Liver (tissue), 9 donors: ENCODE data around the gene CRYBB3. TPM values are rescaled to one million over a fixed set of nuclear protein-coding genes. Genes with fewer than 3 reads are reported as not detected.
"Not testable (repeated sequence)": the region's sequence is repeated elsewhere in the genome, so short reads cannot be mapped to it uniquely, and the experiment has no call there.

Experiments used
- DNase-seq: peaks from one replicate; pipeline ENCODE4 v3.0.0-alpha.2; 2017; ENCODE audit warnings: low spot score
- H3K27ac ChIP-seq, 2 donors: one replicate each; pipeline ENCODE4 v1.7.0; 2013; ENCODE audit warnings: inconsistent platforms in 2 of 2, low read length in 2 of 2, control low read depth in 1 of 2, low read depth in 1 of 2, mild to moderate bottlenecking in 1 of 2
- H3K27me3 ChIP-seq, 4 donors: one replicate each; pipeline versions ENCODE4 v1.6.1 to v1.7.0; 2013; ENCODE audit warnings: low read length in 3 of 4, inconsistent platforms in 1 of 4, mild to moderate bottlenecking in 1 of 4, moderate library complexity in 1 of 4; ENCODE audit not compliant: control insufficient read depth in 4 of 4, insufficient read depth in 4 of 4
- H3K36me3 ChIP-seq, 4 donors: one replicate each; pipeline versions ENCODE4 v1.6.1 to v1.7.0; 2013; ENCODE audit warnings: low read length in 3 of 4, mild to moderate bottlenecking in 3 of 4, low read depth in 1 of 4, moderate library complexity in 1 of 4; ENCODE audit not compliant: control insufficient read depth in 4 of 4, insufficient read depth in 3 of 4
- H3K4me1 ChIP-seq, 4 donors: one replicate each; pipeline versions ENCODE4 v1.6.1 to v1.7.0; 2013; ENCODE audit warnings: low read length in 3 of 4, mild to moderate bottlenecking in 3 of 4, moderate library complexity in 1 of 4; ENCODE audit not compliant: control insufficient read depth in 4 of 4, insufficient read depth in 4 of 4
- H3K4me3 ChIP-seq, 3 donors: one replicate each; pipeline versions ENCODE4 v1.6.1 to v1.7.0; 2013; ENCODE audit warnings: low read length in 3 of 3, control low read depth in 1 of 3, low read depth in 1 of 3, mild to moderate bottlenecking in 1 of 3
- H3K9ac ChIP-seq, 2 donors: one replicate each; pipeline ENCODE4 v1.7.0; 2013; ENCODE audit warnings: low read length in 2 of 2, mild to moderate bottlenecking in 2 of 2, moderate library complexity in 2 of 2, control low read depth in 1 of 2, low read depth in 1 of 2
- H3K9me3 ChIP-seq, 4 donors: one replicate each; pipeline versions ENCODE4 v1.6.1 to v1.7.0; 2013; ENCODE audit warnings: low read length in 3 of 4; ENCODE audit not compliant: control insufficient read depth in 4 of 4
- EGR1 ChIP-seq, 2 donors: IDR thresholded peaks; 2 replicates each; pipeline ENCODE4 v1.6.1; 2016 to 2018; ENCODE audit warnings: antibody characterized with exemption in 2 of 2, low read depth in 2 of 2
- FOXA1 ChIP-seq: IDR thresholded peaks from 2 replicates; pipeline ENCODE4 v1.6.1; 2016; ENCODE audit warnings: antibody characterized with exemption
- FOXA2 ChIP-seq: IDR thresholded peaks from 2 replicates; pipeline ENCODE4 v1.6.1; 2016; ENCODE audit warnings: antibody characterized with exemption
- GABPA ChIP-seq, 2 donors: IDR thresholded peaks in 1 of 2; conservative IDR thresholded peaks in 1 of 2; 2 replicates each; pipeline ENCODE4 v1.6.1; 2016; ENCODE audit warnings: antibody characterized with exemption in 2 of 2, mild to moderate bottlenecking in 1 of 2, moderate library complexity in 1 of 2
- HNF4A ChIP-seq, 2 donors: conservative IDR thresholded peaks; 2 replicates each; pipeline ENCODE4 v1.6.1; 2016; ENCODE audit warnings: antibody characterized with exemption in 2 of 2, mild to moderate bottlenecking in 2 of 2
- HNF4G ChIP-seq: IDR thresholded peaks from 2 replicates; pipeline ENCODE4 v1.6.1; 2016; ENCODE audit warnings: antibody characterized with exemption
- JUND ChIP-seq, 2 donors: IDR thresholded peaks; 2 replicates each; pipeline ENCODE4 v1.6.1; 2016; ENCODE audit warnings: antibody characterized with exemption in 2 of 2
- NR2F2 ChIP-seq: IDR thresholded peaks from 2 replicates; pipeline ENCODE4 v1.6.1; 2016; ENCODE audit warnings: antibody characterized with exemption
- RAD21 ChIP-seq, 2 donors: IDR thresholded peaks; 2 replicates each; pipeline ENCODE4 v1.6.1; 2016; ENCODE audit warnings: antibody characterized with exemption in 2 of 2, mild to moderate bottlenecking in 2 of 2
- RXRA ChIP-seq, 2 donors: IDR thresholded peaks; 2 replicates each; pipeline ENCODE4 v1.6.1; 2017 to 2018; ENCODE audit warnings: antibody characterized with exemption in 2 of 2, mild to moderate bottlenecking in 1 of 2
- SP1 ChIP-seq: IDR thresholded peaks from 2 replicates; pipeline ENCODE4 v1.6.1; 2018; ENCODE audit warnings: antibody characterized with exemption, mild to moderate bottlenecking
- TAF1 ChIP-seq: conservative IDR thresholded peaks from 2 replicates; pipeline ENCODE4 v1.6.1; 2016; ENCODE audit warnings: antibody characterized with exemption, mild to moderate bottlenecking
- YY1 ChIP-seq: IDR thresholded peaks from 2 replicates; pipeline ENCODE4 v1.6.1; 2016; ENCODE audit warnings: antibody characterized with exemption, mild to moderate bottlenecking
- WGBS: extraction: QIAGEN DNeasy Blood & Tissue Kit; methylation state at CpG from one replicate; pipeline ENCODE4 v1.1.7; 2013; 5-methylcytosine and 5-hydroxymethylcytosine counted together
- polyA plus RNA-seq, 2 donors: library from polyadenylated mRNA; stranded (reverse) in 1 of 2; unstranded in 1 of 2; fragments of 200-250 nt in 1 of 2; fragments of >200 nt in 1 of 2; fragmentation: Nextera tagmentation in 1 of 2; extraction: Ambion mirVana in 1 of 2; gene quantifications; one replicate each; pipeline versions ENCODE4 v1.2.1 to v1.2.3, GENCODE V29; 2013 to 2015
- total RNA-seq, 2 donors: library from RNA; depleted of rRNA; stranded (reverse); fragments of >200 nt; gene quantifications; one replicate each; pipeline ENCODE4 v1.2.3, GENCODE V29; 2014
- TF ChIP-seq, protein P1 (sequence below): IDR thresholded peaks from 2 replicates; pipeline ENCODE4 v1.6.1; 2016; ENCODE audit warnings: antibody characterized with exemption
- TF ChIP-seq, protein P2 (sequence below): IDR thresholded peaks from 2 replicates; pipeline ENCODE4 v1.6.1; 2016; ENCODE audit warnings: antibody characterized with exemption
- TF ChIP-seq, protein P3 (sequence below): IDR thresholded peaks from 2 replicates; pipeline ENCODE4 v1.6.1; 2016; ENCODE audit warnings: antibody characterized with exemption
- TF ChIP-seq, protein P4 (sequence below): fragments of 150-350 bp; IDR thresholded peaks from 2 replicates; pipeline ENCODE4 v1.5.1; 2017; ENCODE audit warnings: improper control_type of control experiment, low read depth, low read length; ENCODE audit not compliant: missing input control
- TF ChIP-seq, protein P5 (sequence below): IDR thresholded peaks from 2 replicates; pipeline ENCODE4 v1.6.1; 2016; ENCODE audit warnings: antibody characterized with exemption, mild to moderate bottlenecking
- donor health status: healthy.
- donor health status: healthy.
- donor health status: healthy.
- donor health status: healthy.
- donor health status: healthy.

Gene CRYBB3
- total and polyA plus RNA-seq, 4 donors = 0.25 to 0.38 TPM; not detected in 2

DNA sequence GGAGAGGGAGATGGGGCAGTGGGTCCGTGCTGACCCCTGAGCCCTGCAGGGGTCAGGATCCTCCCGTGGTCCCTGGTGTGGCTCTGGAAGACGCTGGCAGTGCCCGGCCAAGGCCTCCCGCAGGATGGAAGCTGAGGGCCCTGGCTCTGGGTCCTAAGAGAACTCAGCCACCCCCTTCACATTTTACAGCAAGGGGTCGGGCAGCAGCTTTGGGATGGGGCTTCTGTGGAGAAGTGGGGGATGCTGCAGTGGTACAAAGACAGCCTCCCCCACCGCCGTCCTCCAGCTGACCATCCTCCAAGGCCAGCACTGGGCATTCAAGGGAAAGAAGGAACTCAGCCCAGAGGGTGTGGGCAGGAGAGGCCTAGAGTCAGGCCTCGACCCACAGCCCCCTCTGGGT lies 21.8 kb upstream of the CRYBB3 start:
- no peak for DNase-seq
- H3K4me1 ChIP-seq = peaks cover 4 to 20% (median 17%) of the 10 kb centered on the region in 4 donors
- no peak overlapping the region for H3K27ac ChIP-seq
- no peak overlapping the region for H3K9ac ChIP-seq
- TF ChIP-seq JUND (IDR thresholded peaks at IDR 0.05) = no peak
- no peak for TF ChIP-seq HNF4A (conservative IDR thresholded peaks at IDR 0.05)
- no peak for TF ChIP-seq TAF1
- no peak for TF ChIP-seq YY1
- TF ChIP-seq EGR1 (IDR thresholded peaks at IDR 0.05; ENCODE audit: low read depth in 2 of 2) = no peak
- TF ChIP-seq, protein P1, sequence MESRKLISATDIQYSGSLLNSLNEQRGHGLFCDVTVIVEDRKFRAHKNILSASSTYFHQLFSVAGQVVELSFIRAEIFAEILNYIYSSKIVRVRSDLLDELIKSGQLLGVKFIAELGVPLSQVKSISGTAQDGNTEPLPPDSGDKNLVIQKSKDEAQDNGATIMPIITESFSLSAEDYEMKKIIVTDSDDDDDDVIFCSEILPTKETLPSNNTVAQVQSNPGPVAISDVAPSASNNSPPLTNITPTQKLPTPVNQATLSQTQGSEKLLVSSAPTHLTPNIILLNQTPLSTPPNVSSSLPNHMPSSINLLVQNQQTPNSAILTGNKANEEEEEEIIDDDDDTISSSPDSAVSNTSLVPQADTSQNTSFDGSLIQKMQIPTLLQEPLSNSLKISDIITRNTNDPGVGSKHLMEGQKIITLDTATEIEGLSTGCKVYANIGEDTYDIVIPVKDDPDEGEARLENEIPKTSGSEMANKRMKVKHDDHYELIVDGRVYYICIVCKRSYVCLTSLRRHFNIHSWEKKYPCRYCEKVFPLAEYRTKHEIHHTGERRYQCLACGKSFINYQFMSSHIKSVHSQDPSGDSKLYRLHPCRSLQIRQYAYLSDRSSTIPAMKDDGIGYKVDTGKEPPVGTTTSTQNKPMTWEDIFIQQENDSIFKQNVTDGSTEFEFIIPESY = no peak
- TF ChIP-seq, protein P2, sequence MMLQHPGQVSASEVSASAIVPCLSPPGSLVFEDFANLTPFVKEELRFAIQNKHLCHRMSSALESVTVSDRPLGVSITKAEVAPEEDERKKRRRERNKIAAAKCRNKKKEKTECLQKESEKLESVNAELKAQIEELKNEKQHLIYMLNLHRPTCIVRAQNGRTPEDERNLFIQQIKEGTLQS = no peak
- TF ChIP-seq, protein P3, sequence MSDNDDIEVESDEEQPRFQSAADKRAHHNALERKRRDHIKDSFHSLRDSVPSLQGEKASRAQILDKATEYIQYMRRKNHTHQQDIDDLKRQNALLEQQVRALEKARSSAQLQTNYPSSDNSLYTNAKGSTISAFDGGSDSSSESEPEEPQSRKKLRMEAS = no peak
- no peak for TF ChIP-seq RAD21 (IDR thresholded peaks at IDR 0.05)
- no peak for TF ChIP-seq FOXA2
- TF ChIP-seq, protein P4, sequence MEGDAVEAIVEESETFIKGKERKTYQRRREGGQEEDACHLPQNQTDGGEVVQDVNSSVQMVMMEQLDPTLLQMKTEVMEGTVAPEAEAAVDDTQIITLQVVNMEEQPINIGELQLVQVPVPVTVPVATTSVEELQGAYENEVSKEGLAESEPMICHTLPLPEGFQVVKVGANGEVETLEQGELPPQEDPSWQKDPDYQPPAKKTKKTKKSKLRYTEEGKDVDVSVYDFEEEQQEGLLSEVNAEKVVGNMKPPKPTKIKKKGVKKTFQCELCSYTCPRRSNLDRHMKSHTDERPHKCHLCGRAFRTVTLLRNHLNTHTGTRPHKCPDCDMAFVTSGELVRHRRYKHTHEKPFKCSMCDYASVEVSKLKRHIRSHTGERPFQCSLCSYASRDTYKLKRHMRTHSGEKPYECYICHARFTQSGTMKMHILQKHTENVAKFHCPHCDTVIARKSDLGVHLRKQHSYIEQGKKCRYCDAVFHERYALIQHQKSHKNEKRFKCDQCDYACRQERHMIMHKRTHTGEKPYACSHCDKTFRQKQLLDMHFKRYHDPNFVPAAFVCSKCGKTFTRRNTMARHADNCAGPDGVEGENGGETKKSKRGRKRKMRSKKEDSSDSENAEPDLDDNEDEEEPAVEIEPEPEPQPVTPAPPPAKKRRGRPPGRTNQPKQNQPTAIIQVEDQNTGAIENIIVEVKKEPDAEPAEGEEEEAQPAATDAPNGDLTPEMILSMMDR = no peak
- no peak for TF ChIP-seq GABPA (IDR thresholded peaks at IDR 0.05 in 1 of 2, conservative IDR thresholded peaks at IDR 0.05 in 1 of 2)
- TF ChIP-seq NR2F2 = no peak
- TF ChIP-seq HNF4G = no peak
- TF ChIP-seq FOXA1 = no peak
- TF ChIP-seq SP1 = no peak
- no peak for TF ChIP-seq RXRA (IDR thresholded peaks at IDR 0.05)
- TF ChIP-seq, protein P5, sequence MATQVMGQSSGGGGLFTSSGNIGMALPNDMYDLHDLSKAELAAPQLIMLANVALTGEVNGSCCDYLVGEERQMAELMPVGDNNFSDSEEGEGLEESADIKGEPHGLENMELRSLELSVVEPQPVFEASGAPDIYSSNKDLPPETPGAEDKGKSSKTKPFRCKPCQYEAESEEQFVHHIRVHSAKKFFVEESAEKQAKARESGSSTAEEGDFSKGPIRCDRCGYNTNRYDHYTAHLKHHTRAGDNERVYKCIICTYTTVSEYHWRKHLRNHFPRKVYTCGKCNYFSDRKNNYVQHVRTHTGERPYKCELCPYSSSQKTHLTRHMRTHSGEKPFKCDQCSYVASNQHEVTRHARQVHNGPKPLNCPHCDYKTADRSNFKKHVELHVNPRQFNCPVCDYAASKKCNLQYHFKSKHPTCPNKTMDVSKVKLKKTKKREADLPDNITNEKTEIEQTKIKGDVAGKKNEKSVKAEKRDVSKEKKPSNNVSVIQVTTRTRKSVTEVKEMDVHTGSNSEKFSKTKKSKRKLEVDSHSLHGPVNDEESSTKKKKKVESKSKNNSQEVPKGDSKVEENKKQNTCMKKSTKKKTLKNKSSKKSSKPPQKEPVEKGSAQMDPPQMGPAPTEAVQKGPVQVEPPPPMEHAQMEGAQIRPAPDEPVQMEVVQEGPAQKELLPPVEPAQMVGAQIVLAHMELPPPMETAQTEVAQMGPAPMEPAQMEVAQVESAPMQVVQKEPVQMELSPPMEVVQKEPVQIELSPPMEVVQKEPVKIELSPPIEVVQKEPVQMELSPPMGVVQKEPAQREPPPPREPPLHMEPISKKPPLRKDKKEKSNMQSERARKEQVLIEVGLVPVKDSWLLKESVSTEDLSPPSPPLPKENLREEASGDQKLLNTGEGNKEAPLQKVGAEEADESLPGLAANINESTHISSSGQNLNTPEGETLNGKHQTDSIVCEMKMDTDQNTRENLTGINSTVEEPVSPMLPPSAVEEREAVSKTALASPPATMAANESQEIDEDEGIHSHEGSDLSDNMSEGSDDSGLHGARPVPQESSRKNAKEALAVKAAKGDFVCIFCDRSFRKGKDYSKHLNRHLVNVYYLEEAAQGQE = no peak
- no peaks in the 10 kb centered on the region for H3K9me3 ChIP-seq
- WGBS = 93% methylated on average over 9 of the region's 9 CpGs
- H3K36me3 ChIP-seq = peaks cover 12 to 54% (median 43%) of the 10 kb centered on the region in 4 donors
- no peak overlapping the region for H3K4me3 ChIP-seq
- H3K27me3 ChIP-seq = no peaks in the 10 kb centered on the region

DNA sequence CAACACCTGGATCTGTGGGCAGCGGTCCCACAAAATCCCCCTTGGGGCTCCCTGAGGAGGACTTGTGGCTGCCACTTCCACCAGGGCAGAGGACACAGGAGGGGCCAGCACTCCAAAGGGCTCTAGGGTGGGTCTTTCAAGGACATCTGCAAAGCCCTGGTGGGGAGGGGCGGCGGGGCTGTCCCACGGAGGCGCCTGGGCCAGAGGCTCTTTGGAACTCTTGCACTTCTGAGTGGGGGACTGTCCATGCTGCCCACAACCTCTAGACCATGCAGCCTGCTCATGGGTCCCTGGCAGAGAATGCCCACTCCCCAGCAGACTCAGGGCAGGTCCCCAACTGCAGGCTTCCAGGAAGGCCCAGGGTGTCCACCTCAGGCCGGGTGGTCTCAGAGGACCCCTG lies 21.3 kb upstream of the CRYBB3 start:
- DNase-seq, H3K27ac ChIP-seq, H3K9me3 ChIP-seq, H3K9ac ChIP-seq, H3K27me3 ChIP-seq, H3K4me3 ChIP-seq: not testable (repeated sequence)
- Histone ChIP-seq H3K36me3 (peaks cover 12 to 54% (median 43%) of the 10 kb centered on the region in 4 donors), H3K4me1 (peaks cover 7 to 23% (median 20%) of the 10 kb centered on the region in 4 donors)
- 90% methylated on average over 6 of the region's 6 CpGs for WGBS

DNA sequence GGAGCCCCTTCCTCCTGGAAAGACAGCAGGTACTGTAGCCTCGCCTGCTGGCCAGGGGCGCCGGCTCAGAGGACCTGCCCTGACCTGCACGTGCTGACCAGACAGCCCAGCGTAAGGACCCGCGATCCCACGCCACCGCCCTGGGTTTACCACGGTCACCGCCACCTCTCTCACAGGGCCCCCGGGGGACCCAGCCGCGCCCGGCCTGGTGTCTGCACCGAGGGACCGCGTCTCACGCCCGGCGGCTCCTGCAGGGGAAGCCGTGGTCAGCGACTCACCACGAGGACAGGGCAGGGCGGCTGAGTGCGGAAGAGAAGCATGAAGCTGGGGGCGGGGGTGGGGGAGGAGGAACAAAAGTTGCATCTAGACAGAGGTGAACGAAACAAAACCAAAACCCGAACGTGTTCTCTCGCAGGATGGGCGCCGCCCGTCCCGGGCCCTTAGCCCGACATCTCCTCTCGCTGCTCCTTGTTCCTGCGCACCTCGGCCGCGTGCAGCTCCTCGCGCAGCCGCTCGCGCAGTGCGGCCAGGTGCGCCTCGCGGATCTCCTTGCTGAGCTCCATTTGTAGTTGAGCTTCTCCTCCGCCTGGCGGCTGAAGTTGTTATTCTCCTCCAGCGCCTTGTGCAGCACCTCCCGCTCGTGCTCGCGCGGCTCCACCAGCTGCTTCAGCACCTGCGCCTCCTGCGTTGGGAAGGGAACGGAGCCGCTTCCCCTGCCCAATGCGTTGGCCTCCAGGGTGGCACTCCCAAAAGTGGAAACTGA lies 20.6 kb upstream of the CRYBB3 start:
- DNase-seq = not testable (repeated sequence)
- WGBS = 88% methylated on average over 52 of the region's 63 CpGs
- peaks cover 12 to 48% (median 40%) of the 10 kb centered on the region in 4 donors for H3K36me3 ChIP-seq

More for the DNA sequence above, 20.6 kb upstream of the CRYBB3 start:
- peaks cover 7 to 30% (median 22%) of the 10 kb centered on the region in 4 donors for H3K4me1 ChIP-seq
- H3K27me3 ChIP-seq, H3K9ac ChIP-seq, H3K9me3 ChIP-seq, H3K27ac ChIP-seq, H3K4me3 ChIP-seq: not testable (repeated sequence)
